Lung (tissue), 12 donors: ENCODE results near the gene LIPH. TPM values are rescaled to one million over a fixed set of nuclear protein-coding genes. Genes with fewer than 3 reads are reported as not detected.

Source experiments
- ATAC-seq: fragments of 200-7000 bp; cut with Tn5 transposase; one replicate; pipeline ENCODE4 v1.9.1; 2020; ENCODE audit warnings: moderate number of reproducible peaks; ENCODE audit not compliant: insufficient read depth, low FRiP score
- DNase-seq, 3 donors: peaks; one replicate each; pipeline ENCODE4 v3.0.0-alpha.2; 2013 to 2017
- H3K27ac ChIP-seq, 2 donors: one replicate each; pipeline ENCODE4 v1.5.1; 2013; ENCODE audit warnings: mild to moderate bottlenecking in 2 of 2, moderate library complexity in 2 of 2, control low read depth in 1 of 2, inconsistent platforms in 1 of 2, low read depth in 1 of 2, low read length in 1 of 2
- H3K27me3 ChIP-seq, 3 donors: one replicate each; pipeline ENCODE4 v1.5.1; 2013; ENCODE audit warnings: low read length in 2 of 3; ENCODE audit not compliant: control insufficient read depth in 3 of 3, insufficient read depth in 3 of 3
- H3K36me3 ChIP-seq, 4 donors: one replicate each; pipeline ENCODE4 v1.5.1; 2013; ENCODE audit warnings: low read length in 4 of 4, mild to moderate bottlenecking in 1 of 4, moderate library complexity in 1 of 4; ENCODE audit not compliant: control insufficient read depth in 4 of 4, insufficient read depth in 4 of 4
- H3K4me1 ChIP-seq, 5 donors: one replicate each; pipeline ENCODE4 v1.5.1; 2013; ENCODE audit warnings: low read length in 5 of 5, mild to moderate bottlenecking in 2 of 5, moderate library complexity in 1 of 5; ENCODE audit not compliant: control insufficient read depth in 5 of 5, insufficient read depth in 5 of 5
- H3K4me3 ChIP-seq: one replicate; pipeline ENCODE4 v1.5.1; 2013; ENCODE audit warnings: mild to moderate bottlenecking, control low read depth, moderate library complexity
- H3K9ac ChIP-seq, 2 donors: one replicate each; pipeline ENCODE4 v1.5.1; 2013; ENCODE audit warnings: low read length in 2 of 2, control low read depth in 1 of 2; ENCODE audit not compliant: insufficient read depth in 1 of 2
- H3K9me3 ChIP-seq, 4 donors: one replicate each; pipeline ENCODE4 v1.5.1; 2013; ENCODE audit warnings: low read length in 3 of 4, mild to moderate bottlenecking in 1 of 4, moderate library complexity in 1 of 4; ENCODE audit not compliant: control insufficient read depth in 4 of 4, insufficient read depth in 3 of 4
- CTCF ChIP-seq: IDR thresholded peaks from 2 replicates; pipeline ENCODE4 v1.5.1; 2012; ENCODE audit warnings: mild to moderate bottlenecking; ENCODE audit errors: control extremely low read depth, extremely low read depth
- WGBS, 2 donors: extraction: QIAGEN DNeasy Blood & Tissue Kit; methylation state at CpG; one replicate each; pipeline ENCODE4 v1.1.7; 2013; 5-methylcytosine and 5-hydroxymethylcytosine counted together
- polyA plus RNA-seq, 2 donors: library from polyadenylated mRNA; stranded (reverse); fragments of 200-250 nt; gene quantifications; one replicate each; pipeline ENCODE4 v1.2.1, GENCODE V29; 2013
- total RNA-seq, 2 donors: library from RNA; depleted of rRNA in 1 of 2; stranded (reverse); fragments of >200 nt in 1 of 2; gene quantifications; one replicate each; pipeline ENCODE4 v1.2.1, GENCODE V29; 2014 to 2021
- donor health status: control.
- donor health status: control.
- donor health status: Bipolar disorder and iron deficiency.
- donor health status: healthy.
- donor health status: DM: yes; HTN: yes; CAD: no.

The LIPH gene
- total and polyA plus RNA-seq, 4 donors: 6.2 to 26.1 (median 15.0) TPM

- Histone ChIP-seq H3K4me3 (no peak overlapping the region), H3K4me1 (peaks cover 0 to 11% (median 0%) of the 10 kb centered on the region in 5 donors), H3K27ac (no peak overlapping the region), H3K9ac (no peak overlapping the region), H3K36me3 (peaks cover 0 to 2% (median 0%) of the 10 kb centered on the region in 4 donors), H3K9me3 (no peaks in the 10 kb centered on the region), H3K27me3 (no peaks in the 10 kb centered on the region)
- no peak for TF ChIP-seq CTCF
- ATAC-seq: no peak
- no peak for DNase-seq
- 83 to 90% methylated on average over 4 of the region's 4 CpGs for WGBS, 2 donors
Observed at GRCh38 chr3:185584686-185585085, 32.3 kb upstream of the LIPH start.

DNA sequence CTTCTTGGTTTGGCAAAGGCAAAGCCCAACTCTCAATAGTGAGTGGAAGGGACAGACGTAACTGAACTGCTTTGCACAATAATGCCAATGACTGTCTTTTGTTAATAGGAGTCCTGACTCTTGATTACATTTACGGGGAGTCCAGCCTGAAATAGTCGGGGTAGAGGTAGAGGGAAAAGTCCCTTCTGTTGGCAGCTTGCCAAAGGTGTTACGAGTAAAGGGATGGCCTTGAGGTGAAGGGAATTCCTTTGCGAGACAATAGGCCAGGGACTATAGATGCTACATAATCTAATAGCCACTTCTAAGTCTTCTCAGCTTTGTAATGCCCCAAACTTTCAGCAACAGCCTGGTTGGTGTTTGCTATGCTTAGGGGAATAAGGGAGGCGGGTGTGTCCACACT, 31.5 kb upstream of the LIPH start:
- no peak for TF ChIP-seq CTCF
- H3K9me3 ChIP-seq: no peaks in the 10 kb centered on the region
- ATAC-seq: no peak
- no peak overlapping the region for H3K27ac ChIP-seq
- H3K36me3 ChIP-seq: peaks cover 0 to 2% (median 0%) of the 10 kb centered on the region in 4 donors
- H3K27me3 ChIP-seq: no peaks in the 10 kb centered on the region
- peaks cover 0 to 11% (median 0%) of the 10 kb centered on the region in 5 donors for H3K4me1 ChIP-seq
- no peak for DNase-seq
- no peak overlapping the region for H3K4me3 ChIP-seq
- no peak overlapping the region for H3K9ac ChIP-seq
- 69 to 75% methylated on average over 6 of the region's 6 CpGs for WGBS, 2 donors

GRCh38 chr3:185582871-185583270, 30.5 kb upstream of the LIPH start:
- Histone ChIP-seq H3K9ac (no peak overlapping the region), H3K4me1 (peaks cover 0 to 11% (median 0%) of the 10 kb centered on the region in 5 donors), H3K36me3 (no peaks in the 10 kb centered on the region), H3K27ac (no peak overlapping the region), H3K27me3 (no peaks in the 10 kb centered on the region), H3K9me3 (no peaks in the 10 kb centered on the region), H3K4me3 (no peak overlapping the region)
- ATAC-seq (no peak), DNase-seq (no peak)
- 14 to 25% methylated on average over 3 of the region's 3 CpGs for WGBS, 2 donors
- no peak for TF ChIP-seq CTCF

DNA sequence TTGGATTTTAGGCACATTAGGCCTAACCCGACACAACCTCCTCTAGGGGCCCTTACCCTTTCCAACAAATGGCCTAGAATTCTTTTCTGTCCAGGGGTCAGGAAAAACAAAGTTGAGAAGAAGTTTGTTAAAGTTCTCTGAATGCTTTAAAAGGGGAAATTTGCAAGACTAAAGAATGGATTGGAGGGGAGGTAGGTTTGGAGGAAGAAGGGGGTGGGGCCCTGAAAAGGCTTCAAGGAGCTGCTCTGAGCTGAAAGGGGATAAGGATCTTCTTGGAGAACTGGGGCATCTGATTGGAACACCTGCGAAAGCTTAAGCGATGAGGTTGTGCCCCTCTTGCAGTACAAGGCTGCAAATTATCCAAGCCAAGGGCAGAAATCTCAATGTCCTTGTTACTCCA, 29.8 kb upstream of the LIPH start:
- H3K9ac ChIP-seq: no peak overlapping the region
- H3K4me3 ChIP-seq: no peak overlapping the region
- DNase-seq (no peak), ATAC-seq (no peak)
- H3K9me3 ChIP-seq: no peaks in the 10 kb centered on the region
- H3K27ac ChIP-seq: no peak overlapping the region
- H3K36me3 ChIP-seq: no peaks in the 10 kb centered on the region
- H3K27me3 ChIP-seq: no peaks in the 10 kb centered on the region
- H3K4me1 ChIP-seq: peaks cover 0 to 9% (median 0%) of the 10 kb centered on the region in 5 donors
- 65 to 73% methylated on average over 3 of the region's 3 CpGs for WGBS, 2 donors
- no peak for TF ChIP-seq CTCF
